Pancreas (tissue), 10 donors: ENCODE data around the gene SOCS1. TPM values are rescaled to one million over a fixed set of nuclear protein-coding genes. Genes with fewer than 3 reads are reported as not detected.

ENCODE experiments used
- ATAC-seq, 4 donors: fragments of 200-7000 bp; cut with Tn5 transposase; one replicate each; pipeline versions ENCODE4 v1.8.0 to v1.9.1; 2020; ENCODE audit warnings: mild to moderate bottlenecking in 4 of 4, moderate library complexity in 4 of 4
- DNase-seq, 6 donors: peaks; one replicate each; pipeline ENCODE4 v3.0.0-alpha.2; 2020
- FAIRE-seq: peaks from 2 replicates; lab custom pipeline; 2012; peaks lifted over from hg19 to GRCh38; lab: Jason Lieb, UNC
- H3K27ac ChIP-seq, 4 donors: fragments of 200-600 bp; sonication (generic); 1 replicate in 3 of 4; 2 replicates in 1 of 4; pipeline versions ENCODE4 v1.5.0 to v1.8.0; 2020
- H3K27me3 ChIP-seq, 4 donors: fragments of 200-600 bp; one replicate each; pipeline ENCODE4 v1.8.0; 2021
- H3K36me3 ChIP-seq, 3 donors: fragments of 200-600 bp; sonication (generic) in 1 of 3; one replicate each; pipeline versions ENCODE4 v1.5.0 to v1.8.0; 2020 to 2021
- H3K4me1 ChIP-seq, 3 donors: fragments of 200-600 bp; one replicate each; pipeline ENCODE4 v1.8.0; 2021
- H3K4me3 ChIP-seq, 4 donors: fragments of 200-600 bp; sonication (generic) in 2 of 4; one replicate each; pipeline versions ENCODE4 v1.5.0 to v1.8.0; 2020 to 2021
- H3K9me3 ChIP-seq, 4 donors: fragments of 200-600 bp; one replicate each; pipeline ENCODE4 v1.8.0; 2021
- WGBS, 2 donors: extraction: QIAGEN DNeasy Blood & Tissue Kit; methylation state at CpG; one replicate each; pipeline ENCODE4 v1.1.7; 2013; 5-methylcytosine and 5-hydroxymethylcytosine counted together
- intact Hi-C, 3 donors: fragments of 100-400 bp; cut with DNase I; formaldehyde crosslinking; loops; one replicate each; pipeline versions ENCODE4 v1.11.1 to v1.14.2; 2022
- polyA plus RNA-seq, 2 donors: library from polyadenylated mRNA; stranded (reverse); fragments of 200-250 nt; gene quantifications; one replicate each; pipeline ENCODE4 v1.2.3, GENCODE V29; 2013
- total RNA-seq, 6 donors: library from RNA; stranded (reverse); fragmentation: NEBNext Ultra II Directional in 4 of 6; extraction: Animal tissue kit (Norgen Biotek cat#: 25700) in 4 of 6; gene quantifications; one replicate each; pipeline versions ENCODE4 v1.2.1 to v1.2.4, GENCODE V29; 2021 to 2023
- TF ChIP-seq, protein P1 (sequence below), 4 donors: fragments of 200-600 bp; sonication (generic) in 3 of 4; IDR thresholded peaks; one replicate each; pipeline versions ENCODE4 v1.5.0 to v1.8.0; 2021; ENCODE audit warnings: antibody characterized with exemption in 4 of 4
- donor health status: healthy with polysubstance abuse.
- donor health status: DM: no; HTN: no; CAD: no; lungs with moderate emphysema.
- donor health status: DM: no; HTN: no; CAD: no.
- donor health status: control.
- donor health status: control.
- donor health status: Bipolar disorder and iron deficiency.
- donor health status: DM: yes; HTN: yes; CAD: no.
- donor health status: DM: no; HTN: no; CAD: no.
- donor health status: DM: no; HTN: no; CAD: no.
- donor health status: DM: yes; HTN: yes; CAD: no.

The SOCS1 gene
- total and polyA plus RNA-seq, 8 donors: 1.3 to 7.9 (median 2.0) TPM

- ATAC-seq (no peak), DNase-seq (no peak), FAIRE-seq (no peak)
- H3K27ac ChIP-seq: no peak overlapping the region
- no peaks in the 10 kb centered on the region for H3K36me3 ChIP-seq
- 41 to 48% methylated on average over 16 of the region's 16 CpGs for WGBS, 2 donors
- H3K4me3 ChIP-seq: no peak overlapping the region
- intact Hi-C loops: no loop called here
- TF ChIP-seq, protein P1, sequence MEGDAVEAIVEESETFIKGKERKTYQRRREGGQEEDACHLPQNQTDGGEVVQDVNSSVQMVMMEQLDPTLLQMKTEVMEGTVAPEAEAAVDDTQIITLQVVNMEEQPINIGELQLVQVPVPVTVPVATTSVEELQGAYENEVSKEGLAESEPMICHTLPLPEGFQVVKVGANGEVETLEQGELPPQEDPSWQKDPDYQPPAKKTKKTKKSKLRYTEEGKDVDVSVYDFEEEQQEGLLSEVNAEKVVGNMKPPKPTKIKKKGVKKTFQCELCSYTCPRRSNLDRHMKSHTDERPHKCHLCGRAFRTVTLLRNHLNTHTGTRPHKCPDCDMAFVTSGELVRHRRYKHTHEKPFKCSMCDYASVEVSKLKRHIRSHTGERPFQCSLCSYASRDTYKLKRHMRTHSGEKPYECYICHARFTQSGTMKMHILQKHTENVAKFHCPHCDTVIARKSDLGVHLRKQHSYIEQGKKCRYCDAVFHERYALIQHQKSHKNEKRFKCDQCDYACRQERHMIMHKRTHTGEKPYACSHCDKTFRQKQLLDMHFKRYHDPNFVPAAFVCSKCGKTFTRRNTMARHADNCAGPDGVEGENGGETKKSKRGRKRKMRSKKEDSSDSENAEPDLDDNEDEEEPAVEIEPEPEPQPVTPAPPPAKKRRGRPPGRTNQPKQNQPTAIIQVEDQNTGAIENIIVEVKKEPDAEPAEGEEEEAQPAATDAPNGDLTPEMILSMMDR (IDR thresholded peaks at IDR 0.05): no peak
- H3K27me3 ChIP-seq: no peaks in the 10 kb centered on the region
- H3K4me1 ChIP-seq: no peaks in the 10 kb centered on the region
- no peaks in the 10 kb centered on the region for H3K9me3 ChIP-seq
Observed at GRCh38 chr16:11211061-11211976, 44.7 kb downstream of the SOCS1 start.

GRCh38 chr16:11210260-11210659 is 45.7 kb downstream of the SOCS1 start:
- no peak for DNase-seq
- 70 to 71% methylated on average over 11 of the region's 11 CpGs for WGBS, 2 donors
- Histone ChIP-seq H3K36me3 (no peaks in the 10 kb centered on the region), H3K4me3 (no peak overlapping the region), H3K4me1 (peaks cover 0 to 2% (median 0%) of the 10 kb centered on the region in 3 donors), H3K27ac (no peak overlapping the region), H3K9me3 (no peaks in the 10 kb centered on the region), H3K27me3 (no peaks in the 10 kb centered on the region)
- no peak for FAIRE-seq
- no peak for ATAC-seq
- TF ChIP-seq, protein P1 (IDR thresholded peaks at IDR 0.05): no peak
- intact Hi-C loops: no loop called here

GRCh38 chr16:11208916-11209665 is 46.9 kb downstream of the SOCS1 start:
- no peak for FAIRE-seq
- Histone ChIP-seq H3K27ac (no peak overlapping the region), H3K4me1 (peaks cover 0 to 2% (median 0%) of the 10 kb centered on the region in 3 donors), H3K9me3 (no peaks in the 10 kb centered on the region), H3K36me3 (no peaks in the 10 kb centered on the region), H3K4me3 (no peak overlapping the region), H3K27me3 (no peaks in the 10 kb centered on the region)
- 60 to 62% methylated on average over 9 of the region's 9 CpGs for WGBS, 2 donors
- DNase-seq: no peak
- TF ChIP-seq, protein P1 (IDR thresholded peaks at IDR 0.05): no peak
- ATAC-seq: no peak
- intact Hi-C loops: no loop called here

GRCh38 chr16:11207646-11208045 is 48.4 kb downstream of the SOCS1 start:
- TF ChIP-seq, protein P1 (IDR thresholded peaks at IDR 0.05): no peak
- WGBS, 2 donors: 78 to 94% methylated on average over 3 of the region's 3 CpGs
- no peaks in the 10 kb centered on the region for H3K27me3 ChIP-seq
- no peak overlapping the region for H3K27ac ChIP-seq
- ATAC-seq (no peak), DNase-seq (no peak), FAIRE-seq (no peak)
- peaks cover 0 to 2% (median 0%) of the 10 kb centered on the region in 3 donors for H3K4me1 ChIP-seq
- H3K36me3 ChIP-seq: no peaks in the 10 kb centered on the region
- no peak overlapping the region for H3K4me3 ChIP-seq
- no peaks in the 10 kb centered on the region for H3K9me3 ChIP-seq
- intact Hi-C loops: no loop called here
